Measurements from ENCODE around the gene REXO4.
"Not testable (repeated sequence)": the region's sequence is repeated elsewhere in the genome, so short reads cannot be mapped to it uniquely, and the experiment has no call there.

GRCh38 chr9:133391449-133391848 is 26.4 kb downstream of the REXO4 start:
- not testable (repeated sequence) for TF ChIP-seq PCBP1 (IDR thresholded peaks at IDR 0.05; ENCODE audit: low read depth, low read length, poor library complexity, severe bottlenecking); CTCF (IDR thresholded peaks at IDR 0.05 in 2 of 3, conservative IDR thresholded peaks at IDR 0.05 in 1 of 3; ENCODE audit: insufficient read depth in 2 of 3, low read depth in 1 of 3, low read length in 3 of 3); E2F5 (CRISPR knock-in tag; IDR thresholded peaks at IDR 0.05)
